ENCODE measurements around the gene PIK3CB.

The PIK3CB gene

GRCh38 chr3:138678874-138679392 lies 155.8 kb downstream of the PIK3CB start:
- ChIA-PET CTCF (interaction anchor here (0.7 to 1.9 kb wide), 2 partner anchors 8 to 236 kb away, joined by 4 to 7 read pairs; no protein-coding TSS in a partner anchor), POLR2A (no interaction called here)
- no peak for TF ChIP-seq KLF17 (tag by site-specific recombination; IDR thresholded peaks at IDR 0.05)
- no peak for TF ChIP-seq ZNF24 (tag by site-specific recombination; IDR thresholded peaks at IDR 0.05)
- TF ChIP-seq ZNF792 (tag by site-specific recombination; IDR thresholded peaks at IDR 0.05) = no peak
- Histone ChIP-seq H3K4me1 (ENCODE audit: control insufficient read depth, insufficient read depth, low read length) (no peaks in the 10 kb centered on the region), H3K27ac (ENCODE audit: extremely low read depth, low read depth, low read length) (no peak overlapping the region), H3K9me3 (ENCODE audit: control insufficient read depth, insufficient read depth, low read depth, low read length) (no peaks in the 10 kb centered on the region), H3K36me3 (ENCODE audit: control insufficient read depth in 2 of 2, insufficient read depth in 1 of 2, low read length in 2 of 2) (peaks cover 0 to 3% of the 10 kb centered on the region in 2 experiments; a peak in 2 of 3 replicates), H3K4me3 (ENCODE audit: low read depth, low read length) (no peak overlapping the region)

GRCh38 chr3:138678086-138678485 lies 156.6 kb downstream of the PIK3CB start:
- ChIA-PET POLR2A (no interaction called here), CTCF (interaction anchor here (1.9 kb wide), 1 partner anchor 237 kb away, joined by 7 read pairs; no protein-coding TSS in a partner anchor)
- no peaks in the 10 kb centered on the region for H3K4me1 ChIP-seq (ENCODE audit: control insufficient read depth, insufficient read depth, low read length)
- H3K9me3 ChIP-seq (ENCODE audit: control insufficient read depth, insufficient read depth, low read depth, low read length) = no peaks in the 10 kb centered on the region
- no peak for TF ChIP-seq ZNF16 (tag by site-specific recombination; IDR thresholded peaks at IDR 0.05; ENCODE audit: low read depth)
- TF ChIP-seq TCF7L2 (IDR thresholded peaks at IDR 0.05; ENCODE audit: borderline replicate concordance, low read depth, low read length) = no peak
- no peak for TF ChIP-seq ZBTB10 (tag by site-specific recombination; IDR thresholded peaks at IDR 0.05)
- no peak for TF ChIP-seq CTCF (tag by site-specific recombination; IDR thresholded peaks at IDR 0.05)
- no peak for TF ChIP-seq ZBTB44 (tag by site-specific recombination; IDR thresholded peaks at IDR 0.05)
- no peak for TF ChIP-seq ZNF223 (tag by site-specific recombination; IDR thresholded peaks at IDR 0.05)
- TF ChIP-seq ZNF692 (tag by site-specific recombination; IDR thresholded peaks at IDR 0.05) = no peak
- no peak for TF ChIP-seq ZNF704 (tag by site-specific recombination; IDR thresholded peaks at IDR 0.05)
- TF ChIP-seq ZNF513 (tag by site-specific recombination; IDR thresholded peaks at IDR 0.05) = no peak
- no peak for TF ChIP-seq ZNF157 (tag by site-specific recombination; IDR thresholded peaks at IDR 0.05)
- no peak for TF ChIP-seq ZNF658 (tag by site-specific recombination; IDR thresholded peaks at IDR 0.05)
- TF ChIP-seq ZNF555 (tag by site-specific recombination; conservative IDR thresholded peaks at IDR 0.05) = no peak
- TF ChIP-seq ZBTB49 (tag by site-specific recombination; IDR thresholded peaks at IDR 0.05; ENCODE audit: low read depth) = no peak
- TF ChIP-seq ZNF302 (tag by site-specific recombination; IDR thresholded peaks at IDR 0.05; ENCODE audit: low read depth) = no peak
- no peak for TF ChIP-seq ZNF514 (tag by site-specific recombination; IDR thresholded peaks at IDR 0.05)
- TF ChIP-seq ZNF133 (tag by site-specific recombination; IDR thresholded peaks at IDR 0.05) = no peak
- TF ChIP-seq ZNF768 (tag by site-specific recombination; IDR thresholded peaks at IDR 0.05) = no peak
- H3K27ac ChIP-seq (ENCODE audit: extremely low read depth, low read depth, low read length) = no peak overlapping the region
- peaks cover 0 to 3% of the 10 kb centered on the region in 2 experiments; a peak in 2 of 3 replicates for H3K36me3 ChIP-seq (ENCODE audit: control insufficient read depth in 2 of 2, insufficient read depth in 1 of 2, low read length in 2 of 2)
- H3K4me3 ChIP-seq (ENCODE audit: low read depth, low read length) = no peak overlapping the region

Data from HEK293 (cell line).